ENCODE measurements around the gene SOSTDC1.

GRCh38 chr7:16430133-16430532, 35.4 kb downstream of the SOSTDC1 start:
- no peak for TF ChIP-seq CTCF (IDR thresholded peaks at IDR 0.05)
- no peak for TF ChIP-seq POLR2A (IDR thresholded peaks at IDR 0.05)

All from Peyer's patch (tissue), 4 donors.